ENCODE data around the gene IRX3. TPM values are rescaled to one million over a fixed set of nuclear protein-coding genes. Genes with fewer than 3 reads are reported as not detected.
A peak's percentile ranks its signal among the peaks of the same experiment; 100 is the strongest.

The IRX3 gene
- total RNA-seq, 6 experiments from 2014 or later, result 0.25 to 1.3 (median 0.61) TPM

DNA sequence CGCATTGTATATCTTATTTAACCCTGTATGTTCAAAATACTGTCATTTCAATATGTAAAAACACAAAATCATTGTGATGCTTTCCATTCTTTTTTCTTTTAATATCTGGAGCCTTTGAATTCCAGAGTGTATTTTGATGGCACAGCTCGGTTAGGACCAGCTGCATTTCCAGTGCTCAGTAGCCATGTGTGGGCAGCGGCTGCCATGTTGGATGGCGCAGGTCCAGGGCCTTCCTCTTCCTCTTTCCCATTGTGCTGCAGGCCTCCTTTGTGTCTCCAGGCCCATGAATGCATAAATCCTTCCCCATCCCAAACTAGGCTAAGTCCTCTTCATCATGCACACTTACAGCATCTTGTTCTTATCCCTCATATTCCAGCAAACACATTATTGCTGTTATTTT is 13.0 kb downstream of the IRX3 start:
- no peak overlapping the region for H3K4me3 ChIP-seq
- H3K9me3 ChIP-seq, result no peaks in the 10 kb centered on the region
- 83% methylated on average over 3 of the region's 4 CpGs for WGBS (ENCODE audit: insufficient coverage, low coverage, low lambda C conversion rate, missing lambda C conversion rate)
- no peaks in the 10 kb centered on the region for H3K27me3 ChIP-seq
- H3K4me1 ChIP-seq, result peaks cover 0 to 4% (median 1%) of the 10 kb centered on the region in 4 donors
- no peak for TF ChIP-seq CTCF (IDR thresholded peaks at IDR 0.05)
- no peak for TF ChIP-seq POLR2A (IDR thresholded peaks at IDR 0.05)
- H3K27ac ChIP-seq, result no peak overlapping the region
- H3K36me3 ChIP-seq, result no peaks in the 10 kb centered on the region
- DNase-seq, result no peak
- intact Hi-C loops (cut with DNase I), result no loop called here
- no peak for ATAC-seq

DNA sequence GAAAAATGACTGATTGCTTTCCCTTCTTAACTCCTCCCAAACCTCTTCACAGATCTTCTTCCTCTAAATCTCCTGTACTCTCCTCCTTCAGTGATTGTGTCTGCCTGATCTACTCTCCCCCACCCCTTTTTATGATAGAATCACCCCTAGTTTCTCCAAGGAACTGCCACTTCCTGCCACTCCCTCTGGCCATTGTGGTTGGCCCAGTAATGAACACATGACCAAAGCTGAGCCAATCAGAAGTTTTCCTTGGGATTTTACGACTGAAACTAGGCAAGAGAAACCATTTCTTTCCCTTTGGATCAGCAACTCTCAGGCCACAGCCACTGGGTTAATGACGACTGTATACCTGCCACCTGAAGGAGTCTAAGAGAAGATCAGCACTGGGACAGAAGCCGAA is 15.9 kb downstream of the IRX3 start:
- intact Hi-C loops (cut with DNase I), result no loop called here
- no peak overlapping the region for H3K4me3 ChIP-seq
- no peak for DNase-seq

DNA sequence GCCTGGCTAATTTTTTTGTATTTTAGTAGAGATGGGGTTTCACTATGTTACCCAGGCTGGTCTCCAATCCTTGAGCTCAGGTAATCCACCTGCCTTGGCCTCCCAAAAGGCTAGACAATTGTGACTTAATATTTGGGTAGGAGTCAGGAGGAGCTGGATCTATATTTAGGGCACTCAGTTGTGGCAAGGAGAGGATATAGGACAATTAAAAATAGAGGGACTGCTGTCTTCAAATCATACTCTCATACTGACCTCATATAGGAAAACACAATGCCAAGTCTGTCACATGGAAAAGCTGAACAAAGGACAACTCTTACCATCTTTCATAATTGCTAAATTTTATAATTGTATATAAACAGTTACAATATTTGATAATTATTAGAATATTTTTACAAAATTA is 17.1 kb downstream of the IRX3 start:
- H3K27ac ChIP-seq, result no peak overlapping the region
- intact Hi-C loops (cut with DNase I), result no loop called here
- H3K4me1 ChIP-seq, result peaks cover 0 to 34% (median 13%) of the 10 kb centered on the region in 4 donors
- no peaks in the 10 kb centered on the region for H3K36me3 ChIP-seq
- no peaks in the 10 kb centered on the region for H3K9me3 ChIP-seq
- TF ChIP-seq POLR2A (IDR thresholded peaks at IDR 0.05), result no peak
- no peak for TF ChIP-seq CTCF (IDR thresholded peaks at IDR 0.05)
- ATAC-seq (no peak), DNase-seq (no peak)
- H3K27me3 ChIP-seq, result no peaks in the 10 kb centered on the region
- H3K4me3 ChIP-seq, result no peak overlapping the region

More for the DNA sequence above, 15.9 kb downstream of the IRX3 start:
- no peak overlapping the region for H3K27ac ChIP-seq
- no peak for ATAC-seq
- no peaks in the 10 kb centered on the region for H3K36me3 ChIP-seq
- 70% methylated on average over 3 of the region's 3 CpGs for WGBS (ENCODE audit: insufficient coverage, low coverage, low lambda C conversion rate, missing lambda C conversion rate)
- no peaks in the 10 kb centered on the region for H3K9me3 ChIP-seq
- peaks cover 0 to 28% (median 13%) of the 10 kb centered on the region in 4 donors for H3K4me1 ChIP-seq
- TF ChIP-seq POLR2A (IDR thresholded peaks at IDR 0.05), result no peak
- no peak for TF ChIP-seq CTCF (IDR thresholded peaks at IDR 0.05)
- no peaks in the 10 kb centered on the region for H3K27me3 ChIP-seq

GRCh38 chr16:54268766-54269165 is 17.8 kb downstream of the IRX3 start:
- no peak for TF ChIP-seq POLR2A (IDR thresholded peaks at IDR 0.05)
- no peak for TF ChIP-seq CTCF (IDR thresholded peaks at IDR 0.05)
- intact Hi-C loops (cut with DNase I), result no loop called here
- Histone ChIP-seq H3K9me3 (no peaks in the 10 kb centered on the region), H3K4me3 (no peak overlapping the region), H3K4me1 (peaks cover 0 to 34% (median 13%) of the 10 kb centered on the region in 4 donors), H3K36me3 (no peaks in the 10 kb centered on the region), H3K27me3 (no peaks in the 10 kb centered on the region), H3K27ac (peak overlapping the region in 2 of 3 donors; percentile 51 to 54)
- 41% methylated on average over 3 of the region's 4 CpGs for WGBS (ENCODE audit: insufficient coverage, low coverage, low lambda C conversion rate, missing lambda C conversion rate)
- DNase-seq (no peak), ATAC-seq (peak in 1 of 4 donors; percentile 7)

DNA sequence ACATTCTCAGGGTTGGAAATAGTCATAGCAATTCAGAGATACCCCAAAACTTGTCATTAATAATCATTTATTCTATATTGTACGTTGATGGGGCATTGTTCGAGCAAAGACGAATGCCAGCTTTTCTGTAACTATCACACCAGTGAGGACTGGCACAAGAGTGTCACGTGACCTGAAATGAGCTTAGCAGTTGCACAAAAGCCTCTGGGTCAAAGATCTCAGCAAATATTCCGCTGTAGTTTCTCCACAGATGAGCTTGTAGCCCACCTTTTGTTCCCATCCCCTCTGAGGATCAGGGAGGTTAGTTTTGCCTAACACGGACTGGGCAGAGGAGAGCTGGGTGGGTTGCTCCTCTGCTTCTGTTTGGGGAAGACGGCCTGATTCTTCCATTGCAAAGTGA is 18.2 kb downstream of the IRX3 start:
- no peak for TF ChIP-seq CTCF (IDR thresholded peaks at IDR 0.05)
- no peak for TF ChIP-seq POLR2A (IDR thresholded peaks at IDR 0.05)
- Histone ChIP-seq H3K4me3 (no peak overlapping the region), H3K9me3 (no peaks in the 10 kb centered on the region), H3K27me3 (no peaks in the 10 kb centered on the region), H3K4me1 (peaks cover 0 to 34% (median 13%) of the 10 kb centered on the region in 4 donors), H3K36me3 (no peaks in the 10 kb centered on the region), H3K27ac (peak overlapping the region in 2 of 3 donors; percentile 51 to 54)
- 45% methylated on average over 6 of the region's 7 CpGs for WGBS (ENCODE audit: insufficient coverage, low coverage, low lambda C conversion rate, missing lambda C conversion rate)
- ATAC-seq (peak; percentile 38 to 67 (median 54)), DNase-seq (peak in 1 of 3 donors; percentile 70)
- intact Hi-C loops (cut with DNase I), result no loop called here

Data from right lobe of liver (tissue), 6 donors.